Activated T-helper 2 cell treated with anti-CD3 and anti-CD28 coated beads, Interferon-gamma antibody, Interleukin-2, Interleukin-4, amounts not matched to agents 10 μg/mL and 5 μg/mL and 100 μg/mL, durations not matched to agents 14 hours and 24 hours and 36 hours (primary cell): ENCODE data around the gene GAGE12C. TPM values are rescaled to one million over a fixed set of nuclear protein-coding genes. Genes with fewer than 3 reads are reported as not detected.
"Not testable (repeated sequence)": the region's sequence is repeated elsewhere in the genome, so short reads cannot be mapped to it uniquely, and the experiment has no call there.

Experiments used
- DNase-seq: peaks from one replicate; pipeline ENCODE4 v3.0.0; 2021; ENCODE audit warnings: low spot score
- H3K27ac Mint-ChIP-seq: one replicate; pipeline ENCODE4 v1.8.0; 2021; ENCODE audit warnings: mixed read lengths
- H3K27me3 Mint-ChIP-seq: one replicate; pipeline ENCODE4 v1.8.0; 2021; ENCODE audit warnings: low read depth, mixed read lengths
- H3K36me3 Mint-ChIP-seq: one replicate; pipeline ENCODE4 v1.8.0; 2021; ENCODE audit warnings: low read depth, mixed read lengths
- H3K4me1 Mint-ChIP-seq: one replicate; pipeline ENCODE4 v1.8.0; 2021; ENCODE audit warnings: low read depth, mixed read lengths
- H3K4me3 Mint-ChIP-seq: one replicate; pipeline ENCODE4 v1.8.0; 2021; ENCODE audit warnings: low read depth, mild to moderate bottlenecking, moderate library complexity, mixed read lengths
- H3K9me3 Mint-ChIP-seq: one replicate; pipeline ENCODE4 v1.8.0; 2021; ENCODE audit warnings: mixed read lengths
- intact Hi-C: fragments of 100-400 bp; cut with micrococcal nuclease; formaldehyde crosslinking; loops from one replicate; pipeline ENCODE4 v1.15.1; 2023
- total RNA-seq: library from RNA; stranded (reverse); gene quantifications from 2 replicates; pipeline ENCODE4 v1.2.3, GENCODE V29; 2022

GAGE12C gene, protein sequence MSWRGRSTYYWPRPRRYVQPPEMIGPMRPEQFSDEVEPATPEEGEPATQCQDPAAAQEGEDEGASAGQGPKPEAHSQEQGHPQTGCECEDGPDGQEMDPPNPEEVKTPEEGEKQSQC
- not detected in 2 replicates for total RNA-seq

GRCh38 chrX:49531877-49532276, at the start of gene GAGE12C:
GAGE12C (plus strand) TSS chrX:49532177; CDS start chrX:49533332, 1,155 bp downstream.
- H3K4me1 Mint-ChIP-seq, H3K4me3 Mint-ChIP-seq, intact Hi-C loops, H3K36me3 Mint-ChIP-seq, H3K27me3 Mint-ChIP-seq, H3K9me3 Mint-ChIP-seq, DNase-seq, H3K27ac Mint-ChIP-seq: not testable (repeated sequence)

GRCh38 chrX:49541433-49541832, 9.5 kb downstream of the GAGE12C start, which contains the start of gene GAGE12D:
GAGE12D (plus strand) TSS chrX:49541733; CDS start chrX:49542888, 1,155 bp downstream.
- H3K27me3 Mint-ChIP-seq, H3K4me3 Mint-ChIP-seq, H3K27ac Mint-ChIP-seq, H3K9me3 Mint-ChIP-seq, H3K4me1 Mint-ChIP-seq, DNase-seq, H3K36me3 Mint-ChIP-seq, intact Hi-C loops: not testable (repeated sequence)

GRCh38 chrX:49550989-49551388, 19.0 kb downstream of the GAGE12C start, which contains the start of gene GAGE12E:
GAGE12E (plus strand) TSS chrX:49551289; CDS start chrX:49552444, 1,155 bp downstream.
- H3K27ac Mint-ChIP-seq, H3K4me3 Mint-ChIP-seq, H3K27me3 Mint-ChIP-seq, intact Hi-C loops, H3K9me3 Mint-ChIP-seq, DNase-seq, H3K36me3 Mint-ChIP-seq, H3K4me1 Mint-ChIP-seq: not testable (repeated sequence)

- H3K4me3 Mint-ChIP-seq, H3K4me1 Mint-ChIP-seq, intact Hi-C loops, H3K27me3 Mint-ChIP-seq, DNase-seq, H3K9me3 Mint-ChIP-seq, H3K27ac Mint-ChIP-seq, H3K36me3 Mint-ChIP-seq: not testable (repeated sequence)
These were observed 28.6 kb downstream of the GAGE12C start, which contains the start of gene GAGE12F for GRCh38 chrX:49560542-49560941. GAGE12F (plus strand) TSS chrX:49560842; CDS start chrX:49561997, 1,155 bp downstream.

GRCh38 chrX:49568728-49569127, 36.8 kb downstream of the GAGE12C start:
- H3K27me3 Mint-ChIP-seq, H3K27ac Mint-ChIP-seq, H3K4me3 Mint-ChIP-seq, DNase-seq, H3K9me3 Mint-ChIP-seq, H3K4me1 Mint-ChIP-seq, H3K36me3 Mint-ChIP-seq, intact Hi-C loops: not testable (repeated sequence)

GRCh38 chrX:49569152-49569551, 37.2 kb downstream of the GAGE12C start:
- H3K36me3 Mint-ChIP-seq, DNase-seq, intact Hi-C loops, H3K9me3 Mint-ChIP-seq, H3K27me3 Mint-ChIP-seq, H3K27ac Mint-ChIP-seq, H3K4me3 Mint-ChIP-seq, H3K4me1 Mint-ChIP-seq: not testable (repeated sequence)

- intact Hi-C loops, H3K4me1 Mint-ChIP-seq, H3K9me3 Mint-ChIP-seq, H3K36me3 Mint-ChIP-seq, H3K27ac Mint-ChIP-seq, DNase-seq, H3K27me3 Mint-ChIP-seq, H3K4me3 Mint-ChIP-seq: not testable (repeated sequence)
These were observed 38.1 kb downstream of the GAGE12C start, which contains the start of gene GAGE12G for GRCh38 chrX:49570100-49570499. GAGE12G (plus strand) TSS chrX:49570400; CDS start chrX:49571555, 1,155 bp downstream.

GRCh38 chrX:49579649-49580048, 47.7 kb downstream of the GAGE12C start, which contains the start of gene GAGE12H:
GAGE12H (plus strand) TSS chrX:49579949; CDS start chrX:49581104, 1,155 bp downstream.
- H3K9me3 Mint-ChIP-seq, H3K4me1 Mint-ChIP-seq, H3K36me3 Mint-ChIP-seq, DNase-seq, H3K27ac Mint-ChIP-seq, H3K4me3 Mint-ChIP-seq, H3K27me3 Mint-ChIP-seq, intact Hi-C loops: not testable (repeated sequence)

Other genes with a start within 250 kb of the GAGE12C start
- not detected in 2 replicates for gene GAGE10, start 228.5 kb upstream of the GAGE12C start, total RNA-seq
- gene GAGE12J, start 210.1 kb upstream of the GAGE12C start, total RNA-seq, result not detected in 2 replicates
- gene GAGE13, start 200.6 kb upstream of the GAGE12C start, total RNA-seq, result not detected in 2 replicates
- gene GAGE12D, start 9.6 kb downstream of the GAGE12C start, total RNA-seq, result not detected in 2 replicates
- gene GAGE12E, start 19.1 kb downstream of the GAGE12C start, total RNA-seq, result not detected in 2 replicates
- gene GAGE12F, start 28.7 kb downstream of the GAGE12C start, total RNA-seq, result not detected in 2 replicates
- not detected in 2 replicates for gene GAGE12G, start 38.2 kb downstream of the GAGE12C start, total RNA-seq
- gene GAGE12H, start 47.8 kb downstream of the GAGE12C start, total RNA-seq, result not detected in 2 replicates
- not detected in 2 replicates for gene GAGE2A, start 57.3 kb downstream of the GAGE12C start, total RNA-seq
- gene GAGE1, start 66.8 kb downstream of the GAGE12C start, total RNA-seq, result not detected in 2 replicates
- gene PAGE1, start 163.8 kb downstream of the GAGE12C start, total RNA-seq, result not detected in 2 replicates